GM21825 (cell line): ENCODE data around the gene KY.

Source experiments
- ATAC-seq: cut with Tn5 transposase; IDR thresholded peaks from one replicate; pipeline ENCODE4 v1.9.1; 2021; ENCODE audit warnings: mild to moderate bottlenecking, moderate library complexity; ENCODE audit not compliant: unreplicated experiment

The KY gene

DNA sequence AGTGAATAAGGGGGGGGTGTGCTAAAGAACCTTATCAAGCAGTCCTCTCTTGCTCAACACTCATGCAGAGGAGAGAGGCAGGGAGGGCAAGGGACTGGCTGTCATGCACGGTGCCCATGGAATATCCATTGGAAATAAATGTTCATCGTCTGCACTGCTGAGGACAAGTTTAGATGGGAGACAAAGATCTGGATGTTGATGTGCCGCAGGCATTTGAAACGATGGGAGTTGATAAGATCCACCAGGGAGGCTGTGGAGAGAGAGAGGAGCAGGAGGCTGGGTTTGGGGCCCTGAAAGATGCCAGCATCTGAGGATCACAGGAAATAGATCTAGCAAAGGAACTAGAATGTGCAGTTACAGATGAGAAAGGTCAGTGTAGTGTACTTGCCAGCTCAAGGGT lies 88.8 kb downstream of the KY start:
- ATAC-seq, result no peak

DNA sequence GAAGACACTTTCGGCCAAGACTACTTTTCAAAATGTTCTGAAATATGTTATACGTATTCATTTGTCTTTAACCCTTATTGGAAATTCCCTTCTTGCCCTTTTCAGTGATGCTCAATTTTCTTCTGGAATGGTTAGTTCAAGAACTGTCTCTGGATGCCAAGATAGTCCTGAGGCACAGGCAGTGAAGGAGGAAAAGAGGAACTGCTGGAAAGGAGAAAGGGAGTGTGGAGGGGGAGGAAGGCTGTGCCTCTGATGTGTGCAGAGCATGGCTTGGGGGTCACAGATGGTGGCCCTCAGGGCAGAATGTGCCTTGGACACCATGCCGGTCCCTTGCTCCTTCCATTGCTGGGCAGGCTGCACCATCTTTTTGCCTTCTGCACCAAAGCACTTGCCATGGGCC lies 91.2 kb downstream of the KY start:
- no peak for ATAC-seq
